Measurements from ENCODE around the gene IRF2BPL.

Gene IRF2BPL

DNA sequence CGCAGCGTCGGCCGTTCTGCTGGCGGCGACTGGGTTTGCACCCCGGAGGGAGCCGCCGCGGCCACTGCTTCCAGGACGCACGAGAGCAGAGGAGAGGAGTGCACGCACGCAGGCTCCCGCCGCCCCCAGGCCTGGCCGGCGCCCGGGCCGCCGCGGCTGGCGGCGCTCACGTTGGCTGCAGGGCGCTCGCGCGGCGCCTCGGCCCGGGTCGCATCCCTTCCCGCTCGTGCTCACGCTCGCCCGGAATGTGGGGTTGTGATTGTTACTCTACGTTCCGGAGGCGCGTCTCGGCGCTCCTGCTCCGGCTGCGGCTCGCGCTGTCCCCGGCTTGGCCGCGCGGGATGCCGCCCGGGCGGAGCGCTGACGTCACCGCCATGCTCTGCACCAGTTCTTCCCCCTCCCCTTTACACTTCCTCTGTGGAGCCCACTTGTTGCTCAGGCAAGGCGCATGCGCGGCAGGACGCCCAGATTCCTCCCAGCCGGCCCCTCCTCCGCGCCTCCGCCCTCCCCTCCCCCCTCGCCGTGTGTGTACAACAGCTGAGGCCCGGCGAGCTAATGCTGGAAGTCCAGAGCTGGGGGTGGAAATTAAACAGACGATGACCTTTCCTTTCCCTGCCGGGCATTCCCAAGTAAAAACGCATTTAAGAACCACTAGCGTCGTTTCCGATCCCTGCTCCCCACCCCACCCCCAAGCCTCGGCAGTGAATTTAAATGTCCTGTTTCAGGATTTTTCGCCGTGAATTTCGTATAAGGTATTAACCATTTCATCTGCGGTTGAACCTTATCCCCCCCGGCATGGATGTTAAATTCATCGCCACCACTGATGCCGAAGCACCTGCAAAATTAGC lies at the start of gene IRF2BPL:
IRF2BPL (minus strand) TSS at position 325 of the 848 bp plus-strand sequence. CDS start 916 bp downstream, outside the sequence.
- peak; percentile 95 for DNase-seq

DNA sequence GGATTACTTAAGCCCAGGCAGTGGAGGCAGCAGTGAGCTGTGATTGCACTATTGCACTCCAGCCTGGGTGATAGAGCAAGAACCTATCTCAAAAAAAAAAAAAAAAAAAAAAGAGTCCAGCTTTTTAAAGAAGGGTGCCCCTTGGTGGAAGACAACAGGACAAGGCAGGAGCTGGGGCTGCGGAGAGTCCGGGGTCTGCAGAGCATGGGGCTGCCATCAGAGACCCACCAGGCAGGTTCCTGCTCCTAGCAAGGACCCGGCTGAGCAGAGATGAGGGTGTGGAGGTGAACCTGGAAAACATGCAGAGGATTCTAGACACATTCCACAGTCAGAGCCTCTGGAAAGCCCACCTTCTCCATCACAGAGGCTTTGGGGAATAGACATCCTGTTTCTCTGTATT lies 48.5 kb upstream of the IRF2BPL start:
- no peak for DNase-seq

DNA sequence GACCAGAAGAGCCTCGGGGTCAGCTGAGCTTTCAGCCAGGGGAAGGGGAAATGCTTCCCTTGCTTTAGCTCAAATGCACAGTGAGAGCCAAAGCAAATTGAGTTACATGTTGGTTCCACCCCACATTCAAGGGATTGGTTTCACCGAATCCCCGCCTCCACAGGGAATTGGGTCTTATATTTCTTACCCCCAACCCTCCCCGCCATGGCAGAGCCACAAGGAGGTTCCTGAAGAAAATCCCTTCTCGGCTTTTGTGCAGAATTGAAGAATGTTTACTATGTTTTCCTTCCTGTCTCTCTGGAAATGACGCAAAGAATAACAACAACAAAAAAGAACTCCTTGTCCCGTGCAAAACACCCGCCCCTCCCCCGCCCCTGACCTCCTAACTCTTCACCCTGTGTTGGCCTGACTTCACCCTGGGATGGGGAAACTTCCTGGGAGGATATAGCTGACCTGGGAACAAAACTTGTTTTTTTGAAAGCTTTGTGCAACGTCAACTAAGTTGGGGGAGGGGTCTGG lies 47.7 kb upstream of the IRF2BPL start:
- DNase-seq, result no peak

DNA sequence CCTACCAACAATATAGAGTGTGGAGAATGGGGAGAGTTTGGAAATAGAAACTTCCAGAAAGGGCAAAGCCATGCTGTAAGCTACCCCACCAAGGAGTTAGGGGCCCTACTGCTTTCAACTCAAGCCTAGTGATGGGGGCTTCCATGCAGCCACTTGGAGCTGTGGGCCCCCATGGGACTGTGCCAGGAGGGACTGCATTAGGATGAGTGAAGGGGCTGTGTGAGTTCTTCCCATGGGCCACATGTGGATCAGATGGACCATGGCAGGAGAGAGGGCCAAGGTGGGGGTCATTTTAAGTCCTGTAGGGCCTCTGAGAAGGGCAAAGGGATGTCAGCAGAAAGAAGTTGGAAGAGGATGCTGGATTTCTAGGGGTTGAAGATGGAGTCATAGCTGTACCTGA lies 46.5 kb upstream of the IRF2BPL start:
- DNase-seq, result no peak

DNA sequence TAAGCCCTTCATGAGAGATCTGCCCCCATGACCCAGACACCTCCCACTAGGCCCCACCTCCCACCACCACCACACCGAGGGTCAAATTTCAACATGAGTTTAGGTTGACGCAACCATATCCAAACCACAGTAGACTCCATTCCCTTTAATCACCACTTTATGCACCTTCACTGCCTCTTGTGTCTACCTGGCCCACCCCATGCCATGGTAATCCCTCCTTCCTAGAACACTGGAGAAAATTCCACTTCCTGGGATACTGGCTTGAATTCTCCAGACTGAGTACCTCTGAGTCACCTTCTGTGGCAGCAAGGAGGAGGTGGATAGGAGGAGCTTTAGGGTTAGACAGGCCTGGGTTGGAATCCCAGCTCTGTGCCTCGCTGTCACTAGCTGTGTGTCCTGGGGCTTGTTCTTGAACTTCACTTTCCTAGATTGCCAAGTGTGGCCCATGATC lies 43.5 kb upstream of the IRF2BPL start:
- DNase-seq, result no peak

DNA sequence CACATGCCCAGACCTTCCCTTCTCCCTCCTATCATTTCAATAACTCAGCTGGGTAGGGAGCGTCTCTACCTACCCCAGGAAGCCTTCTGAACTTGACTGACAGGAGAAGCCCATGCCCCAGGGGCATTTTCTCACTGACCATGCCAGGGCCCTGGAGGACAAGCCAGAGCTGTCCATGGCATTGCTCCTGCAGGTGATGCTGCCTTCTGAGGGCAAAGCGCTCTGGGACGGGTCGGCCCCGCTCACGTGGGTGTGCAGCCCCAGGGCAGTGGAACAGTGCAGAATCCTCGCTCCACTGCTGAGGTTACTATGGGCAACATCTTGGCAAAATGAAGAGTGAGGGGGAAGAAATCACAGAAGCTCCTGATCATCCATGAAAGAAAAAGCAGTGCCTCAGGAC lies 41.0 kb upstream of the IRF2BPL start:
- no peak for DNase-seq

DNA sequence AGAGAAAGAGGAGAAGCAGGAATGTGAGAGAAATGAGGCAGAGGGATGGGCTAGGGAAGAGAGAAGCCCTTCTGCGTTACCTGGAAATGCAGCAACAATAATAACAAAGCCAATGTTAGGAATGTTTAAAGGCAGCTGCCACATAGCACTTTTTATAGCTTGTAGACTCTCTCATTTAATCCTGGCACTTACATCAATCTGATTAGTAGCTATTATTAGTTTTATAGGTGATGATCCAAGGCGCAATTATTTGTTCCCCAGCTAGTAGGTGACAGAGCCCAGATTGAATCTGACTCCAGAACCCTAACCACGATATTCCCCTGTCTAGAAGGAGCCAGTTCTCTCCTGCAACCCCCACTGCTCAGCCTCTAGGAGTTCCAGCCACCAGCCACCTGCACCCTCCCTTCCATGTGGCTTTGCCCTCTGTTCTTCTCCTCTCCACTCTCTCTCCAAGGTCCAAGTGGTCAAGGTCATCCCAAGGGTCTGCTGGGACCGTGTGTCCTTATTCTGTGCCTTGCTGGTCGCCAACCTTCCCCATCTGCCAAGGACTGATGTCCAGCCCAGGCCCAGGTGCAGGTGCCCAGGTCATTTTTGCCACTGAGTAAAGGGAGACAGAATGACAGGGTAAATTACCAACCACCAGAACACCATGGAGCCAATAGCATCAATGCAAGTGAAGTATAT lies 40.2 kb upstream of the IRF2BPL start:
- DNase-seq, result no peak

DNA sequence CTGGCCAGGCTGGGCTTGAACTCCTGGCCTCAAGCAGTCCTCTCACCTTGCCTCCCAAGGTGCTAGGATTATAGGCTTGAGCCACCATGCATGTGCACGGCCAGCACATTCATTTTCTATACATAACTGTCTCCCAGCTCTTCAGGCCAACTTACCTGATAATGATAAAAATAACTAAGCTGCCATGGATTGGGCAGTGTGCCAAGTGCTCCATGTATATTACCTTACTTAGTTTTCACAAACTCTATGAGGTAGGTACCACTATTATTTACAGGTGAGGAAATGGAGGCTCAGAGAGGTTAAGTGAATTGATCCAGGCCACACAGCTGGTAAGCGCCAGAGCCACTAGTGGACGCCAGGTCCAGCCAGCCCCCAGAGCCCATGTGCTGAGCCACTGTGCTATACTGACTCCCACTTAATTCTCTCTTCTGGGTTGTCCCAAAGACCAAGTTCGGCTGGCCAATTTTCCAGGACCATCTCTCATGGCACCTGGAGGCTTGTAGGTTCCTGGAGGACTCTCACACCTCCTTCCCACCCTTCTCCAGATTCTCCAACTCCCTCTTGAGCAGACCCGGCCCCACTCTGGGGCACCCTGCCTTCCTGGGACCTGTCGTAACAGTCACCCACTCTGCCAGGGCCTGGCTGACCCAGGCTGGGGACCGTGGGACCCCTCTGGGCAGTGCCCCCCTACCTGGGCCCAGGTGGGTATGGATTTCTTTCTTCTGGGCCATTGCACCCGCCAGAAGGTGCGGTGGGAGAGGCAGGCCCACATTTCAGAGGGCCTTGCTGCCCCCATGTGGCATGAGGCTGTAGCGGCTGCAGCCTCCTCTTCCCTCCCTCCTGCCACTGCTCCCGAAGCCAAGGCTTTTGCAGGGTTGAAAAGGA lies 39.4 kb upstream of the IRF2BPL start:
- peak; percentile 74 for DNase-seq

DNA sequence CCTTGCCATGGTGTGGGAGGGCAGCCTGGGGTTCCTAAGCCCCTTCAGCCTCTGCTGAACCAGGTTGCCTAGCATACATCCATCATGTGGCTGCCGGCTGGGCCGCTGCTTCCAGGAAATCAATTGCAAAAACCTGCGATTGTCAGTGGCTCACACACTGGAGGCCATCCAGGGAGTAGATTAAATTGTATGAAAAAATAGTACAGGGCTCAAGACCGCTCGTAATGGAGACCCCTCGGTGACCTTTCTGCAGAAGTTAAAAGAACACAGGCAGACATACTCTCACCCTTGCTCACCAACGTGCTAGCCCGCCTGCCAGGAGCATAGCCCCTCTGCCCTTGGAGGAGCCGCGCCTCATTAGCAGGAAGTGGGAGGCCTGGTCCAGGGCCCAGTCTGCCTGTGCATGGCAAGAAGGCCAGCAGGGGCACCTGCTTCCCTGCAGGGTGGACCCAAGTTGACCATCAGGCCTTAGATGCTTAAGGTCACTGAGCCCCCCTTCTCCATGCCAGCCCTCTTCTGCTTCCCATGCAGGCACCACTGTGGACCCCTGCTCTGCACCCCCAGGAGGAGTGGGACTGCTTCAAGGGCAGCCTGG lies 38.2 kb upstream of the IRF2BPL start:
- no peak for DNase-seq

DNA sequence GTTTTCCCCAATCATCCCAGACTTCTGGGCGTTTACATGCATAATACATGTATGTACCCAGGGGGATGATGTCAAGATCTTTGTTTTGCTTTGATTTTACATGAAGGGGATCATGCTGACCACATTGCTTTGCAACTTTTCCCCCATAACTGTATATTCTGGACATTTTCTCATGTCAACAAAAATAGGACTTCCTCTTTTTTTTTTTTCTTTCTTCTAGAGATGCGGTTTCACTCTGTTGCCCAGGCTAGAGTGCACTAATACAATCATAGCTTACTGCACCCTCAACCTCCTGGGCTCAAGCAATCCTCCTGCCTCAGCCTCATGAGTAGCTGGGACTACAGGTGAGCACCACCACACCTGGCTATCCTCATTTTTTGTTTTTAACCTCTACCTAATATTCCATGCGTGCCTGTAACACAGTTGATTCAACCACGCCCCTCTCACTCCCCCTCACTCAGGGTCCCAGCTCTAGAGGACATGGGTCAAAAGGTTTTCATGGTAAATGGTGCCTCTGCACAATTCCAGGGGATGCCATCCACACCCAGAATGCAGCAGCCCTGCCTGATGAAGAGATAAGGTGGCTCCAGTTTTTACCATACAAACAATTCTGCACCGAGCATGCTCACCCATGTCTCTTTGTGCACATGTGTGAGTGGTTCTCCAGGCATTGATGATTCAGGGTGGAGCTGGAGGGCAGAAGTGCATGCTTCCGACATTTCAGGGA lies 37.5 kb upstream of the IRF2BPL start:
- DNase-seq, result no peak

DNA sequence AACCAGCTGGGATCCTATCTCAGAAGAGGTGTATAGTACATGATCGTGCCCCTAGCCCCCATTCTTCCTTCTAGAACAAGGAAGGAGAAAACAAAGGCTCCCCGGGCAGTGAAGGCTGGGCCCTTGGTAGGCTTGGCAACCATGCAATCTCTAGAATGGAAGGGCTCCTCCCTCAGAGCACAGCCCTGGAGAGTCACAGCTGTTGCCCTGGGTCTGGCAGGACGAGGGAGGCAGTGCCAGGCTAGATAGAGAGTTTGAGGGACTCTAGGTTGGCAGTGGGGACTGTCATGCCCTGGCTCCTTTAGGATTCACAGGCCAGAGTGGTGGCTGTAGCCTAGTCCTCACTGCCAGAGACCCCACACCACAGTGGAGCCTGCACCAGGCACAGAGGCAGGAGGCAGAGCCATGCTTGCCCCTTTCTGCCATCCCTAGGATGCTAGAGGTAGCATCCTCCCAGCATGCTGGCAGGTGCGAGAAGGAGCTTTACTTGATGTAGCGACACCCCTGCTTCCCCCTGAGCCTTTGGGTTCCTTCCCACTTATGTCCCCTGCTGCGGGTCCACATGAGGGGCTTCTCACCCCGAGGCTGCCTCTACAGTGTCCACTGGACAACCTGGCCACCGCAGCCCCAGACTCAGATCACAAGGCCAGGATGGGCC lies 36.1 kb upstream of the IRF2BPL start:
- DNase-seq, result no peak

DNA sequence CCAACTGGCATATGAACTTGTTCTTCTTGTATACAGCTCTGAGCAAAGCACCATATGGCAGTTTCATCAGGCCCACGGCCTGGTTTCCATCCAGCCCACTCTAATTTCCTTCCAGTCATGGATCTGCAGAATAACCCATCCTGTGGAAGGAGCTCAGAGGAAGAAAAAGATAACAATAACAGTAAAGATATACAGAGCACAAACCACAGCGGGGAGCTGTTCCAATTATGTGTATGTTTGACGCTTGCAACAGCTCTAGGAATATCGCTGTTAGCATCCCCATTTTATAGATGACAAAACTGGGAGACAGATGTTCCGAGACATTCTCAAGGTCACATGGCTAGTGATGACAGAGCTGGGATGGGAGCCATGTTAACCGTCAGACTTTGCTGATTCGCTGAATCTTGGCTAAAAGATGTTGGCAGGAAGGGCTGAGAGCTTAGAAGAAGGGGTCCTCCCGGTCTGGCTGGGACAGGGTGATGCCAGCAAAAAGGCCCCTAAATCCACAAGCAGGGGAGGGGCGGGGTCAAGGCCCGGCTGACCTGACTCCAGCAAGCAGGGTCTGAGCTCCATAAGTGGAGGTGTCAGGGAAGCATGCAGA lies 35.2 kb upstream of the IRF2BPL start:
- DNase-seq, result no peak

DNA sequence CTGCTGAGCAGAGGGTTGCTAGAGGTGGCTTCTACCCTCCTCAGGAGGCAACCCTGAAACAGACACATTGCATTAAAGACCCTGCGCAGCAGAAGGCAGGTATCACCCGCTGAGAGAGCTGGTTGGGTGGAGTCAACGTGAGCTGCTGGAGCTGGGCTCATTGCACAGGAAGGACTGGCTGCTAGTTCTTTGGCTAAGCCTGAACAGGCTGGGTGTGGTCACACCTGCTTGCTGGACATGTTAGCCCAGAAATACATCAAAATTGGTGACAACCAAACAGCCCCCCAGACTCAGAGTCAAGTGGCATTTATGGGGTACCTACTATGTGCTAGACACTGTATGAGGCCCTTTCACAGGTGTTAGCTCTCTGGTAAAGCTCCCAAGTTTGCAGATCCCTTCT lies 33.8 kb upstream of the IRF2BPL start:
- DNase-seq, result no peak

DNA sequence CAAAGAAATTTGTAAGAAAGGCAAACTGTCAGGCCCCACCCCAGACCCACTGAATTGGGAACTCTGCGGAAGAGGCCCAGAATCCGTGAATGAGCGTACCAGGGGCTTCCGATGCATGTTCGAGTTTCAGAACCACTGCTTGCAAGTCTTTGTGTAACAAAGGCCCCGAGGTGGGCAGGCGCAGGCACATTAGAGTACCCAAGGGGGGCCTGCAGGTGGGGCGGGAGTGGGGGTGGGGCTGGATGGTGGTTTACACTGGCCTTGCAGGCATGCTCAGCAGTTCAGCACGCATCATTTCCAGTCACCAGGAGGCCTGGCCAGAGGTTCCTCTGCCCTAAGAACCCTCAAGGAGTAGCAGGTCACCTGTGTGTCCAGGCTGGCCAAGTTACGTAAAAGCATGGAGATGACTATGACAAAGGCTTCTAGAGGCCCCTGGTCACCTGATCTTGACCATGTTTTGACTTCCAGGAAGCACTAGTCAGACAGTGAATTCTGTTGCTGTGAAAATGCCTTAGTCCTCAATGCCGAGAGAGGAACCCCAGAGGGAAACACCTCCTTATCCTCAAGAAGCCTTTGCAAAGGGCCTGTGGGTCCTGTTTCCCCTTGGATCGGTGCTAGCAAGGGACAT lies 33.2 kb upstream of the IRF2BPL start:
- no peak for DNase-seq

DNA sequence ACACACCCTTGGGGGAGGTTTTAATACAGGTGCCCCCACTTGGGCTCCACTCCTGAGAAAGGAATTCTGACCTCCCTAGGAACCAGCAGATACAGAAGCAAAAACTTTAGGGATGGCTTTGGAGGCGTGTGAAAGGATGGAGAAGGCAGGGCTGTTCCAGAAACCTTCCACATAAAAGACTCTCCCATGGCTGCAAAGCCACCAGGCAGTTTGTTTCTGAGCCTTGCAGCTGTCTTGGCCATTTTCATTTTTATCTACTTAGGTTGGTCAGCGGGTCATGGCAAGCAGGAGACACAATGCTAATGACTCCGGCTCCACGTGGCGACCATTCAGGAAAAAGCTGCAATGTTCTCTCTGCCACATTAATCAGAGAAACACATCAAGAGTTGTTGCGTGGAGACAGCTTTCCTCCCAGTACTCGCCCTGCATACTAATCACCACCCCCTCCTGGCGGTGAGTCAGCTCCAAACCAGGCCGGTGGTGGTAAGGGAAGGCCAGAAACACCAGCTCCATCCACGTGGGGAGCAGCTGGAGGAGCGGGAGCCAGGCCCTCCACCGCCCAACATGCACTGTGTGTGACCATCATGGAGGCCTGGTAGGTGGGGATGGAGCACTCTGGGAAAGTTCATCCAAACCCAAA lies 30.9 kb upstream of the IRF2BPL start:
- DNase-seq, result peak; percentile 67

DNA sequence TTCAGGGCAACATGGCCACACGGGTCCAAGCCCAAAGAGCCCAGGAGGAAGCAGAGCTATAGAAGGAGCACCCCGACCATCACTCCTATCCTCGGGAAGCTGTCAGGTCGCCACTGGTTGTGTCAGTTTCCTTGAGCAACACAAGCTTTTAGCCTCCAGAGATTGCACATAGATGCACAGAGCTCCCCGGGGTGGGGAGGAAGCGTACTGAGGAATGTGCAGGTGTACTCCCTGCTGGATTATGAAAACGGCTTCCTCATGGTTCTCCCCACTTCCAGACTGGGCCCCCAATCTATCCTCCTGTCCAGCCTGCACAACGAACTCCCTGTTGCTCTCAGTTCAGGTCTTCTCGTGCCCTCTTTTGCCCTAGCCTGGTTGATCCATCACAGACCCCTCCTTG lies 30.3 kb upstream of the IRF2BPL start:
- DNase-seq, result no peak

DNA sequence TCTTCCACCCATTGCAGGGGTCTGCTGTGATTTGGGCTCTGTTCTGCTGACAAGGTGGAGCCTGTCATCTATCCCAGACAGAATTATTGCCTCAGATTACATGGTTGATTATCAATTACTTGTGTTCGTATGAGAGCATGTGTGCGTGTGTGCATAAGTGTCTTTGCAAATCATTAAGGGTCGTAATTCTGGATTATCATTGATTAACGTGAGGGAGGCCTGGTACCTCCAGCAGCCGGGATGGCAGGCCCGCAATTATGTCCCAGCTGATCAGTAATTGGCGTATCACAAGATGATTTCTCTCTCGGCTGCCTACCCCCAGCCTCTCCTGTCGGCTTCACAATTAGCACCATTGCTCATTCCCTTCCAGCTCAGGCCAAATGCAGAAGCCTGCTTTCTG lies 29.6 kb upstream of the IRF2BPL start:
- no peak for DNase-seq

DNA sequence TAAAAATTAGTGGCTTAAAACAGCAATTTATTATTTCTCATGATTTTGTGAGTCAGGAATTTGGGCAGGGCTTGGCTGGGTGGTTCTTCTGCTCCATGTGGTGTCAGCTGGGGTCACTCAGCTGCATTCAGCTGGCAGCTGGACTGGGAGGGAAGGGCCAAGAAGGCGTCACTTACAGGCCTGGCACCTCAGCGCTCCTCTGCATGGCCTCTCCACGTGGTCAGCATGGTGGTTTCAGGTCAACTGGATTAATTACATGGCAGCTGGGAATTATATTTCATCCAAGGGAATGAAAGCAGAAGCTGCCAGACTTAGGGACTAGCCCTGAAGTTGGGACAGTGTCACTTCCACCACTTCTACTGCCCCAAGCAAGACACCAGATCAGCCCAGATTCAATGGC lies 27.5 kb upstream of the IRF2BPL start:
- DNase-seq, result no peak

DNA sequence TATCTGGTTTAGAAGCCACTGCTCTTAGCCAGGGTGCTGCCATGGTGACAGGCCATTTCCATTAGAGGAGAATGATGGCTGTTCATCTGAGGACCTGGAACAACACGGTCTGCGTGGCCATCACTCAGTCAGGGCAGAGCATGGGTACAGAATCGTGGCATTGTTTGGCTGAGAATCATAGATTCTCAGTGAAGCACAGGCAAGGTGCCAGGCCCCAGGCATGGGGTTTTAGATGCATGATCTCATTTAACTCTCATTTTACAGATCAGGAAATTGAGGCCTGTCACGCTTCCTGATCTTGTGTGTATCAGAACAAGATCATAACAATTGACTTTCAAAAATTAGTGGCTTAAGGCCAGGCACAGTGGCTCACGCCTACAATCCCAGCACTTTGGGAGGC lies 26.8 kb upstream of the IRF2BPL start:
- no peak for DNase-seq
